ENCODE data around the gene CA4. TPM values are rescaled to one million over a fixed set of nuclear protein-coding genes. Genes with fewer than 3 reads are reported as not detected.

Gene CA4
- polyA plus RNA-seq, 1 donor from 2014 or later = not detected

DNA sequence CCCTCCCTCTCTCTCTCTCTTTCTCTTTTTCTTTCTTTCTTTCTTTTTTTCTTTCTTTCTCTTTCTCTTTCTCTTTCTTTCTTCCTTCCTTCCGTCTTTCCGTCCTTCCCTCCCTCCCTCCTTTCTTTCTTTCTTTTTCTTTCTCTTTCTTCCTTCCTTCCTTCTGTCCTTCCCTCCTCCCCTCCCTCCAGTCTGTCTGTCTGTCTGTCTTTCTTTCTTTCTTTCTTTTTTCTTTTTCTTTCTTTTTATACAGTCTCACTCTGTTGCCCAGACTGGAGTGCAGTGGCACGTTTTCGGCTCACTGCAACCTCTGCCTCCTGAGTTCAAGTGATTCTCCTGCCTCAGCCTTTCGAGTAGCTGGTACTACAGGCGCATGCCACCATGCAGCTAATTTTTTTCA is 14.4 kb downstream of the CA4 start:
- Histone ChIP-seq H3K79me2 (replicated peaks; ENCODE audit: insufficient read depth, low read length) (no peaks in the 10 kb centered on the region), H3K27ac (ENCODE audit: low read length) (no peak overlapping the region), H3K27me3 (ENCODE audit: insufficient read depth, low read depth, low read length) (no peaks in the 10 kb centered on the region), H3K9me3 (ENCODE audit: low read length) (no peaks in the 10 kb centered on the region), H3K4me2 (ENCODE audit: low read length) (no peak overlapping the region), H3K9me2 (ENCODE audit: insufficient read depth, low read length) (no peaks in the 10 kb centered on the region), H3F3A (ENCODE audit: insufficient read depth, low read length, poor library complexity, severe bottlenecking) (no peaks in the 10 kb centered on the region), H2AFZ (ENCODE audit: low read depth, low read length) (no peak overlapping the region), H3K36me3 (ENCODE audit: insufficient read depth, low read length) (no peaks in the 10 kb centered on the region), H3K4me3 (ENCODE audit: low read length) (no peak overlapping the region), H3K9ac (ENCODE audit: low read length) (no peak overlapping the region), H4K20me1 (ENCODE audit: insufficient read depth) (no peaks in the 10 kb centered on the region)
- TF ChIP-seq RAD21 (conservative IDR thresholded peaks at IDR 0.05) (no peak), EP300 (conservative IDR thresholded peaks at IDR 0.05; ENCODE audit: poor library complexity, severe bottlenecking) (no peak), CTCF (IDR thresholded peaks at IDR 0.05; ENCODE audit: poor library complexity, severe bottlenecking) (no peak), TAF1 (IDR thresholded peaks at IDR 0.05; ENCODE audit: low read depth) (no peak), SMC3 (conservative IDR thresholded peaks at IDR 0.05; ENCODE audit: poor library complexity) (no peak), MXI1 (conservative IDR thresholded peaks at IDR 0.05; ENCODE audit: poor library complexity, severe bottlenecking) (no peak), EZH2 (IDR thresholded peaks at IDR 0.05; ENCODE audit: borderline replicate concordance, insufficient read depth, low read length, poor library complexity, severe bottlenecking) (no peak), POLR2AphosphoS5 (IDR thresholded peaks at IDR 0.05) (no peak)
- TF ChIP-seq, protein P1, sequence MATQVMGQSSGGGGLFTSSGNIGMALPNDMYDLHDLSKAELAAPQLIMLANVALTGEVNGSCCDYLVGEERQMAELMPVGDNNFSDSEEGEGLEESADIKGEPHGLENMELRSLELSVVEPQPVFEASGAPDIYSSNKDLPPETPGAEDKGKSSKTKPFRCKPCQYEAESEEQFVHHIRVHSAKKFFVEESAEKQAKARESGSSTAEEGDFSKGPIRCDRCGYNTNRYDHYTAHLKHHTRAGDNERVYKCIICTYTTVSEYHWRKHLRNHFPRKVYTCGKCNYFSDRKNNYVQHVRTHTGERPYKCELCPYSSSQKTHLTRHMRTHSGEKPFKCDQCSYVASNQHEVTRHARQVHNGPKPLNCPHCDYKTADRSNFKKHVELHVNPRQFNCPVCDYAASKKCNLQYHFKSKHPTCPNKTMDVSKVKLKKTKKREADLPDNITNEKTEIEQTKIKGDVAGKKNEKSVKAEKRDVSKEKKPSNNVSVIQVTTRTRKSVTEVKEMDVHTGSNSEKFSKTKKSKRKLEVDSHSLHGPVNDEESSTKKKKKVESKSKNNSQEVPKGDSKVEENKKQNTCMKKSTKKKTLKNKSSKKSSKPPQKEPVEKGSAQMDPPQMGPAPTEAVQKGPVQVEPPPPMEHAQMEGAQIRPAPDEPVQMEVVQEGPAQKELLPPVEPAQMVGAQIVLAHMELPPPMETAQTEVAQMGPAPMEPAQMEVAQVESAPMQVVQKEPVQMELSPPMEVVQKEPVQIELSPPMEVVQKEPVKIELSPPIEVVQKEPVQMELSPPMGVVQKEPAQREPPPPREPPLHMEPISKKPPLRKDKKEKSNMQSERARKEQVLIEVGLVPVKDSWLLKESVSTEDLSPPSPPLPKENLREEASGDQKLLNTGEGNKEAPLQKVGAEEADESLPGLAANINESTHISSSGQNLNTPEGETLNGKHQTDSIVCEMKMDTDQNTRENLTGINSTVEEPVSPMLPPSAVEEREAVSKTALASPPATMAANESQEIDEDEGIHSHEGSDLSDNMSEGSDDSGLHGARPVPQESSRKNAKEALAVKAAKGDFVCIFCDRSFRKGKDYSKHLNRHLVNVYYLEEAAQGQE (IDR thresholded peaks at IDR 0.05; ENCODE audit: borderline replicate concordance) = no peak

GRCh38 chr17:60164697-60165096 is 14.9 kb downstream of the CA4 start:
- Histone ChIP-seq H3K79me2 (replicated peaks; ENCODE audit: insufficient read depth, low read length) (no peaks in the 10 kb centered on the region), H2AFZ (ENCODE audit: low read depth, low read length) (no peak overlapping the region), H3K36me3 (ENCODE audit: insufficient read depth, low read length) (no peaks in the 10 kb centered on the region), H3F3A (ENCODE audit: insufficient read depth, low read length, poor library complexity, severe bottlenecking) (no peaks in the 10 kb centered on the region), H4K20me1 (ENCODE audit: insufficient read depth) (no peaks in the 10 kb centered on the region), H3K9me2 (ENCODE audit: insufficient read depth, low read length) (no peaks in the 10 kb centered on the region), H3K27ac (ENCODE audit: low read length) (no peak overlapping the region), H3K9ac (ENCODE audit: low read length) (no peak overlapping the region), H3K4me3 (ENCODE audit: low read length) (no peak overlapping the region), H3K4me2 (ENCODE audit: low read length) (no peak overlapping the region), H3K27me3 (ENCODE audit: insufficient read depth, low read depth, low read length) (no peaks in the 10 kb centered on the region), H3K9me3 (ENCODE audit: low read length) (no peaks in the 10 kb centered on the region)
- TF ChIP-seq, protein P1 (IDR thresholded peaks at IDR 0.05; ENCODE audit: borderline replicate concordance) = no peak
- no peak for TF ChIP-seq MXI1 (conservative IDR thresholded peaks at IDR 0.05; ENCODE audit: poor library complexity, severe bottlenecking)
- TF ChIP-seq TAF1 (IDR thresholded peaks at IDR 0.05; ENCODE audit: low read depth) = no peak
- TF ChIP-seq EZH2 (IDR thresholded peaks at IDR 0.05; ENCODE audit: borderline replicate concordance, insufficient read depth, low read length, poor library complexity, severe bottlenecking) = no peak
- TF ChIP-seq EP300 (conservative IDR thresholded peaks at IDR 0.05; ENCODE audit: poor library complexity, severe bottlenecking) = no peak
- no peak for TF ChIP-seq SMC3 (conservative IDR thresholded peaks at IDR 0.05; ENCODE audit: poor library complexity)
